HG03439 (cell line): Measurements from ENCODE around the gene CC2D1A.

Experiments
- ATAC-seq: cut with Tn5 transposase; IDR thresholded peaks from one replicate; pipeline ENCODE4 v1.9.1; 2021; ENCODE audit warnings: mild to moderate bottlenecking, moderate library complexity; ENCODE audit not compliant: unreplicated experiment

Gene CC2D1A

DNA sequence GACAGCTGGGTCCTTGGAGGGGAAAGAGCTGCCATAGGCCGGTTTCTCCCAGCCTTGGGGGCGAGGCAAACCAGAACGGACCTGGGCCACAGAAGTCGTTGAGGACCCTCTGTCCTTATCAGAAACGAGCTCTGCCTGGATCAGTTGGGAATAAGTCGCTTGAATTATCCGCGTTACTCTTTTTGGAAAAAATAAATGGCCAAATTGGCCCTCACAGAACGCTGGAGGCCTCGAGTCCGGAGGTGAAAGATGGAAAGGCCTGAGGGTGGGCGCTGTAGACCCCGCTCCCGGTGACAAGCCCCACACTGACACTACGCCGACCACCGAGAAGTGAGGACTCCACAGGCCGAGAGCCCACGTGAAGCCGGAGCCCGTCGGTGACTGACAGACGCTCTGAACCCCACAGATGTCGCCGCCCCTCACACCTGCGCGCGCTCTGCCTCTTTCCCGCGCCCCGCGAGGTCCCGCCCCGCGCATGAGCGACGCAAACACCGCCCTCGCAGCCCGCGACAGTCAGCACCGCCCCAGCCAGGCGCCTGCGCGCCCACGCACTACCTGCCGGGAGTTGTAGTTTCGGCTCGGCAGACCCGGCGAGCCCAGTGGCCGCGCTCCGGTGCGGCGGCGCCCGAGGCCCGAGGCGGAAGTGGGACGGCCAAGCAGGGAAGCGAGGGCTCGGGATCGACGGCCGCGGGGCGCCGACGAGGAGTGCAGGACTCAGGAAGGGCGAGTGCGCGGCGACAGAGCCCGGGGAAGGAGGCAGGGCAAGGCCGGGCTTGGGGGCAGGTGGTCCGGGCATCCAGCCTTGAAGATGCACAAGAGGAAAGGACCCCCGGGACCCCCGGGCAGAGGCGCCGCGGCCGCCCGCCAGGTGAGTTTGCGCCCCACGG, at the start of gene CC2D1A, which contains the start of gene BRME1:
Gene CC2D1A (plus strand): TSS at position 568 of the 887 bp plus-strand sequence. CDS start 241 bp downstream, at position 809.
Gene BRME1 (minus strand): TSS at position 484 of the 887 bp plus-strand sequence. CDS start 1,225 bp downstream, outside the sequence.
- peak; percentile 77 for ATAC-seq

DNA sequence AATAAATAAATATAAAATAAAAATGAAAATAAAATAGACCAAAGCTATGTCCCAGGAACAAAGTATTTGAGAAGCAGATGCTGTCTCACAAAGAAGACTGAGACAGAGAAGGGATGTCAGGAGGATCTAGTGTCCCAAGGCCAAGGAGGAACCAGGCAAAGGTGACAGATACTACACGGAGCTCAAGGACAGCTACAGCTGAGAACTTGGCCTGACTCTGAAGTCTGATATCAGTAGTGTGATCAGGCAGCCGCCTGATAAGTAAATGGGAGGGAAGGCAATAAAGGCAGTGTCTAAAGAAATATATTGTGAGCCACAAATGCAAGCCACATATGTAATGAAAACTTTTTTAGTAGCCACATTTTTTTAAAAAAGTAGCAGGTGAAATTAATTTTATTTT, 49.5 kb upstream of the CC2D1A start:
- no peak for ATAC-seq

DNA sequence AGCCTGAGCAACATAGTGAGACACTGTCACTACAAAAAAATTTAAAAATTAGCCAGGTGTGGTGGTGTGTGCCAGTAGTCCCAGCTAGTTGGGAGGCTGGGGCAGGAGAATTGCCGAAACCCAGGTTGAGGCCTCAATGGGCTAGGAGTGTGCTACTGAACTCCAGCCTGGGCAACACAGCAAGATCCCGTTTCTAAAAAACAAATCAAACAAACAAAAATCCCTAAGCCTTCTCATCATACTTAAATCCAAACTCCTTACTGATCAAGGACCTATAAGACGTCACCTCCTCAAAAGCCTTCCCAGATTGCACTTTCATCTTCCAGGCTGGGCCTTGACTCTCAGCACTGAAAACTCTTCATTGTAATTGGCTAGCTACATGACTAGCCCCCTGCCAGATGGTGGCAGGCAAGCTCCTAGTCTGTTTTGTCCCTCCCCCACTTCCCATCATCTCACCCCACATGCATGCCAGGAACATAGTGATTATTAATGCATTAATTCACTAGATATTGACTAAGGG, 46.6 kb upstream of the CC2D1A start:
- no peak for ATAC-seq

DNA sequence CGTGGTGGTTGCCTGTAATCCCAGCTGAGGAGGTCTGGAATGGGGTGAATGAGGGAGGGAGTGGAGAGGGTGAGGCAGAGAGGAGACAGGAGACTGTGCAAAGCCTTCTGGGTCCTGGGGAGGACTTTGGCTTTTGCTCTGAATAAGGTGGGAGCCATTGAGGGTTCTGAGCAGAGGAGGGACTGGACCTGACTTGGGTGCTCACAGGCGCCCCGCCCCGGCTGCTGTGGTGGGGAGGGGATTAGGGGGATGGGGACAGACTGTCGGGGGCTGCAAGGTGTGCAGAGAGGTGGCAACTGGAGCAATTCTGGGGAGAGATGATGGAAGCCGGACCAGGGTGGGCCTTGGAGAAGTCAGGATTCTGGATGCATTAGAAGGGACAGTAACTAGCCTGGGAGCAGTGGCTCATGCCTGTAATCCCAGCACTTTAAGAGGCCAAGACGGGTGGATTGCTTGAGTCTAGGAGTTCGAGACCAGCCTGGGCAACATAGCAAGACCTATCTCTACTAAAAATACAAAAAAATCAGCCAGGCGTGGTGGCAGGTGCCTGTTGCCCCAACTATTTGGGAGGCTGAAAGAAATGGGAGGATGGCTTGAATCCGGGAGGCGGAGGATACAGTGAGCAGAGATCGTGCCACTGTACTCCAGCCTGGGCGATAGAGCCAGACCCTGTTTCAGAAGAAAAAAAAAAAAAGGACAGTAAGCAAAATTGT, 45.2 kb upstream of the CC2D1A start:
- ATAC-seq = no peak

DNA sequence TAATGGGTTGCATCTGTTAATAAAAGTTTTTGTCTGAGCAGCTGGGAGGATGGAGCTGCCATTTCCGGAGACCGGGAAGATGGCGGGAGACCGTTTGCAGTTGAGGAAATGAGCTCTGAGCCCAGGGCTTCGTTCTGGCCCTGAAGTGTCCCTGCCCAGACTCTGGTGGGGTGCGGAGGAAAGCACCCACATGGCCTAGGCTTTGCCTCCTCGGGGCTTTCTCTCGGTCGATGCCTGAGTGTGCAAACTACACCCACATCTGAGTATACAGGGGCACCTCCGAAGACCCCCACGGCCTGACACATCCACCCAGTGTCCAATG, 44.6 kb upstream of the CC2D1A start:
- ATAC-seq = peak; percentile 17

GRCh38 chr19:13861714-13862531, 44.1 kb upstream of the CC2D1A start:
- peak; percentile 66 for ATAC-seq

DNA sequence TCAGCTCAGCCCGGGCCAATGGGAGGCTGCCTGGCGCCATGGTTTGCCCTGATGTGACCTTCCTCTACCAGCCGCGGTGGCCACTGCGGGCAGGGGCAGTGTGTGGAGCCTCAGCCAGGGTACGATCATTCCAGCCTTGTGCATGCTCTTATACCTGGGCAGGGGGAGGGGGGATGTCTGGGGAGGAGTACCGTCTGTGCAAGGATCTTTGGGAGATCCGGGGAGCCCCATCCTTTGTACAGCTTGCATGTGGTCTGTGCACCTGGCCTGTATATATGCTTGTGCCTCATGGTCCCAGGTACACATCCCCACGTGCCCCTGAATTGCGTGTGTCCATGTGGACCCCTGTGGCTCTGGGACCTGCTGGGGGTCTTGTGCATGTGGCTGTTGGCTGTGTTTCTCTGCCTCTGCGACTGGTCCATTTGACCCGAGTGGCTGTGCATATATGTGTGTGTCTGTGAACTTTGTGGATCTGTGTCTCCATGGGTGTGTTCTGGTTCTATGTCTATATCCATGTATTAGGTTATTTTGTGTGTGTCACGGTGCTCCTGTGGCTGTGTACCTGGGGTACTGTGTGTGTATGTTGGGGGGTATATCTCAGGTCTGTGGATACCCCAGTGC, 41.8 kb upstream of the CC2D1A start:
- ATAC-seq = no peak

- no peak for ATAC-seq
Measured at GRCh38 chr19:13864667-13865570, 41.1 kb upstream of the CC2D1A start.

GRCh38 chr19:13865571-13866462, 40.2 kb upstream of the CC2D1A start:
- no peak for ATAC-seq

DNA sequence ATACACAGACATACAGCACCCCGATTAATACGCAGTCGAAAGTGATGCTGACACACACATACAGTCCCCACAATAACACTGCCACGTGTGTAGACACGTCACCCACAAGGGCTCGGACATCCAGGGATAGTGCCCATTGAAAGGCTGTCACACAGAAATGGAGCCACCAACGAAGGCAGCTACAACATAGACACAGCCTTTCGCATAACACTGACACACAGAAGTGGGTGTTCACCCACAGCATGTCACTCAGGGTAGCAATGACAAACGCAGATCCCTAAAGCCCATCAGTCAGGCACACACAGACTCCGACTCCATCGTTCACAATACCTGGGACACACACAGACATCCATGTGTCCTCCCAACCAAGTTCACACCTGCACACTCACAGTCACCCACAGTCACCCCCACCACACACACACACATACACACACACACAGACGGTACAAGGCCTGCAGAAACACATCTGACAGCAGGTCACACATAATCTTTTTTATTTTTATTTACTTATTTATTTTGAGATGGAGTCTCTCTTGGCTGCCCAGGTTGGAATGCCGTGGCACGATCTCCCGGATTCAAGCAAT, 39.4 kb upstream of the CC2D1A start:
- ATAC-seq = no peak

GRCh38 chr19:13868663-13869062, 37.3 kb upstream of the CC2D1A start:
- no peak for ATAC-seq

- no peak for ATAC-seq
Measured at GRCh38 chr19:13869281-13869680, 36.7 kb upstream of the CC2D1A start.

- no peak for ATAC-seq
Measured at GRCh38 chr19:13870873-13871272, 35.1 kb upstream of the CC2D1A start.

GRCh38 chr19:13872339-13872694, 33.7 kb upstream of the CC2D1A start:
- ATAC-seq = no peak

GRCh38 chr19:13872695-13873389, 33.2 kb upstream of the CC2D1A start:
- no peak for ATAC-seq

DNA sequence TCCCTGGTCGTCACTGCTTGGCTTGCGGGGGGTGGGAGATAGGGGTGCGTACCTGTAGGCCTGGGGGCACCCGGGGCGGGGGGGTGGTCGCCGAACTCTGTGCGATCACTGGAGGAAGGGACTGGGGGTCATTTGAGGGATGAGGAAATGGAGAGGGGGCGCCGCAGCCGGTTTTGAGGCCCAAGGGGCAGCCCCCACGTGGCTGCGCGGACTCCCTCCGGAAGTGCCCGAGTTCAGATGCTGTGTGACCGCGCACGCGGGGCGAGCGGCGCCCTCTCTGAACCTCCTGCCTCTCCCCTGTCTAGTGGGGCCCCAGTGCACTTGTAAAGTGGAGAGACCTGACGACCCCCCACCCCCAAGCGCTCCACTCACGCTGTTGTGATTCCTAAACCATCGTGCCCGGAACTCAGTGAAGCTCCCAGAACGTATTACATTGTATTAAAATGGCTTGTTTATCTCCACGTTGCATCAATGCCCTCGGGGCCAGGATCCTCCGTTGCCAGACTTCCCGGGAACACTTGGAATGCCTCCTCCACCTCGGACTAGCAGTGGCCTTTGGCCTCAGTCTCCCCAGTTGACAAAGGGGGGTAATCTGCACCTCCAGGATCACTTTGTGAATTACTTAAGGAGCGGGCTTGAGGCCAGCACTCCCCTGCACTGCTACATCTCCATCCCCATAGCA, 32.0 kb upstream of the CC2D1A start:
- no peak for ATAC-seq

GRCh38 chr19:13875824-13876223, 30.2 kb upstream of the CC2D1A start:
- ATAC-seq = no peak
